Sigmoid colon (tissue), 7 donors: ENCODE results near the gene ANKRD27. TPM values are rescaled to one million over a fixed set of nuclear protein-coding genes. Genes with fewer than 3 reads are reported as not detected.
"Not testable (repeated sequence)": the region's sequence is repeated elsewhere in the genome, so short reads cannot be mapped to it uniquely, and the experiment has no call there.

Source experiments
- DNase-seq: peaks from one replicate; pipeline ENCODE4 v3.0.0-alpha.2; 2019
- H3K27ac ChIP-seq, 4 donors: fragments of 200-600 bp; sonication (generic); one replicate each; pipeline ENCODE4 v1.5.1; 2016 to 2019; ENCODE audit warnings: mild to moderate bottlenecking in 1 of 4
- H3K27me3 ChIP-seq, 3 donors: fragments of 200-600 bp; sonication (generic); one replicate each; pipeline ENCODE4 v1.5.1; 2019; ENCODE audit warnings: mild to moderate bottlenecking in 1 of 3
- H3K36me3 ChIP-seq, 4 donors: fragments of 200-600 bp; sonication (generic); one replicate each; pipeline ENCODE4 v1.5.1; 2016 to 2019
- H3K4me1 ChIP-seq, 4 donors: fragments of 200-600 bp; sonication (generic); one replicate each; pipeline ENCODE4 v1.5.1; 2017 to 2019
- H3K4me3 ChIP-seq, 4 donors: fragments of 200-600 bp; sonication (generic); one replicate each; pipeline ENCODE4 v1.5.1; 2017 to 2019; ENCODE audit warnings: mild to moderate bottlenecking in 2 of 4, moderate library complexity in 1 of 4
- H3K9me3 ChIP-seq, 4 donors: fragments of 200-600 bp in 3 of 4; sonication (generic) in 3 of 4; one replicate each; pipeline versions ENCODE4 v1.5.1 to v1.6.1; 2013 to 2019
- EP300 ChIP-seq, 4 donors: sonication (generic); formaldehyde crosslinking; IDR thresholded peaks; one replicate each; pipeline ENCODE4 v1.6.1; 2017; ENCODE audit warnings: antibody characterized with exemption in 4 of 4
- POLR2A ChIP-seq, 2 donors: fragments of 450-650 bp; IDR thresholded peaks; one replicate each; pipeline ENCODE4 v1.6.1; 2016; ENCODE audit warnings: antibody characterized with exemption in 2 of 2, mild to moderate bottlenecking in 2 of 2, moderate library complexity in 2 of 2
- POLR2AphosphoS5 ChIP-seq, 4 donors: sonication (generic); formaldehyde crosslinking; IDR thresholded peaks; one replicate each; pipeline ENCODE4 v1.6.1; 2017; ENCODE audit warnings: antibody characterized with exemption in 4 of 4
- WGBS, 2 donors: extraction: QIAGEN DNeasy Blood & Tissue Kit; methylation state at CpG; one replicate each; pipeline ENCODE4 v1.1.7; 2013; 5-methylcytosine and 5-hydroxymethylcytosine counted together
- intact Hi-C: fragments of 100-400 bp; cut with DNase I; formaldehyde crosslinking; loops from one replicate; pipeline ENCODE4 v1.15.1; 2023
- polyA plus RNA-seq, 3 donors: library from polyadenylated mRNA; stranded (reverse); fragments of 200-250 nt; gene quantifications; one replicate each; pipeline ENCODE4 v1.2.3, GENCODE V29; 2013
- total RNA-seq, 4 donors: library from RNA; depleted of rRNA; stranded (reverse); fragments of >200 nt; gene quantifications; one replicate each; pipeline ENCODE4 v1.1.0, GENCODE V29; 2016
- TF ChIP-seq, protein P1 (sequence below), 4 experiments: fragments of 450-650 bp in 3 of 4; fragments of 200-600 bp in 1 of 4; IDR thresholded peaks; one replicate each; pipeline ENCODE4 v1.5.1; 2016 to 2019; ENCODE audit warnings: antibody characterized with exemption in 4 of 4, mild to moderate bottlenecking in 3 of 4, moderate library complexity in 2 of 4
- donor health status: healthy with polysubstance abuse.
- donor health status: Bipolar disorder and iron deficiency.
- donor health status: healthy.

The ANKRD27 gene
- total and polyA plus RNA-seq, 7 donors: 13.8 to 48.5 (median 34.1) TPM

DNA sequence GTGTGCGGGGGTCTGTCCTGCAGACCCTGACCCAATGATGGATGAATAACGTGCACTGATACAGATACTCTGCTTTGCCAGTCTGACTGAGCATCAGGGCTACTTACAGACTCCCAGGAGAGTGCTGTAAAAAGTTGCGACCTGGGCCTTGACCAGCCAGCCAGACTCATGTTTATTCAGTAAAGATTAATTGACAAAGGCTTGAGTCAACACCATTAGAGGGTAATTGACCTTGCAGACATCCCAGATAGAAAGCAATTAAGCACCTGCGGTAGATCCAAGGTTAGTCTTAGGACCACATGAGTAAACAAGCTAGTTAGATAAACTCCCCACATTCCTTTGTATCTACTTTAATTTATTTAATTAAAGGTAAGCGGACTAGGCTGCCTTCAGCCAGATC, 27.0 kb upstream of the ANKRD27 start:
- intact Hi-C loops: no loop called here
- peaks cover 0 to 13% (median 0%) of the 10 kb centered on the region in 4 donors for H3K4me1 ChIP-seq
- H3K9me3 ChIP-seq: peaks cover 3 to 11% (median 8%) of the 10 kb centered on the region in 4 donors
- no peak for TF ChIP-seq EP300 (IDR thresholded peaks at IDR 0.05)
- TF ChIP-seq POLR2AphosphoS5 (IDR thresholded peaks at IDR 0.05): no peak
- no peak for TF ChIP-seq POLR2A (IDR thresholded peaks at IDR 0.05)
- TF ChIP-seq, protein P1, sequence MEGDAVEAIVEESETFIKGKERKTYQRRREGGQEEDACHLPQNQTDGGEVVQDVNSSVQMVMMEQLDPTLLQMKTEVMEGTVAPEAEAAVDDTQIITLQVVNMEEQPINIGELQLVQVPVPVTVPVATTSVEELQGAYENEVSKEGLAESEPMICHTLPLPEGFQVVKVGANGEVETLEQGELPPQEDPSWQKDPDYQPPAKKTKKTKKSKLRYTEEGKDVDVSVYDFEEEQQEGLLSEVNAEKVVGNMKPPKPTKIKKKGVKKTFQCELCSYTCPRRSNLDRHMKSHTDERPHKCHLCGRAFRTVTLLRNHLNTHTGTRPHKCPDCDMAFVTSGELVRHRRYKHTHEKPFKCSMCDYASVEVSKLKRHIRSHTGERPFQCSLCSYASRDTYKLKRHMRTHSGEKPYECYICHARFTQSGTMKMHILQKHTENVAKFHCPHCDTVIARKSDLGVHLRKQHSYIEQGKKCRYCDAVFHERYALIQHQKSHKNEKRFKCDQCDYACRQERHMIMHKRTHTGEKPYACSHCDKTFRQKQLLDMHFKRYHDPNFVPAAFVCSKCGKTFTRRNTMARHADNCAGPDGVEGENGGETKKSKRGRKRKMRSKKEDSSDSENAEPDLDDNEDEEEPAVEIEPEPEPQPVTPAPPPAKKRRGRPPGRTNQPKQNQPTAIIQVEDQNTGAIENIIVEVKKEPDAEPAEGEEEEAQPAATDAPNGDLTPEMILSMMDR (IDR thresholded peaks at IDR 0.05): no peak
- H3K27ac ChIP-seq: no peak overlapping the region
- 36 to 74% methylated on average over 5 of the region's 5 CpGs for WGBS, 2 donors
- H3K36me3 ChIP-seq: peaks cover 0 to 46% (median 8%) of the 10 kb centered on the region in 4 donors
- no peak for DNase-seq
- no peaks in the 10 kb centered on the region for H3K27me3 ChIP-seq
- H3K4me3 ChIP-seq: no peak overlapping the region

- intact Hi-C loops, H3K27ac ChIP-seq, H3K4me3 ChIP-seq, H3K27me3 ChIP-seq, DNase-seq: not testable (repeated sequence)
- whole genome bisulfite sequencing, 2 donors: 96 to 97% methylated on average over 7 of the region's 7 CpGs
- Histone ChIP-seq H3K9me3 (peaks cover 3 to 11% (median 8%) of the 10 kb centered on the region in 4 donors), H3K36me3 (peaks cover 0 to 43% (median 8%) of the 10 kb centered on the region in 4 donors), H3K4me1 (peaks cover 0 to 22% (median 3%) of the 10 kb centered on the region in 4 donors)
These were observed 25.1 kb upstream of the ANKRD27 start for GRCh38 chr19:32700129-32700528.

GRCh38 chr19:32696771-32697170, 21.8 kb upstream of the ANKRD27 start:
- intact Hi-C loops, H3K4me3 ChIP-seq, DNase-seq, H3K27me3 ChIP-seq, H3K27ac ChIP-seq, H3K9me3 ChIP-seq: not testable (repeated sequence)
- H3K36me3 ChIP-seq: peaks cover 0 to 30% (median 6%) of the 10 kb centered on the region in 4 donors
- WGBS, 2 donors: 76 to 86% methylated on average over 3 of the region's 3 CpGs
- H3K4me1 ChIP-seq: peaks cover 0 to 43% (median 31%) of the 10 kb centered on the region in 4 donors

GRCh38 chr19:32695506-32695905, 20.5 kb upstream of the ANKRD27 start:
- intact Hi-C loops, H3K9me3 ChIP-seq, DNase-seq, H3K4me3 ChIP-seq, H3K27ac ChIP-seq, H3K27me3 ChIP-seq: not testable (repeated sequence)
- 62 to 87% methylated on average over 6 of the region's 6 CpGs for WGBS, 2 donors
- peaks cover 0 to 46% (median 39%) of the 10 kb centered on the region in 4 donors for H3K4me1 ChIP-seq
- H3K36me3 ChIP-seq: peaks cover 0 to 30% (median 6%) of the 10 kb centered on the region in 4 donors

GRCh38 chr19:32694851-32695250, 19.9 kb upstream of the ANKRD27 start:
- peaks cover 0 to 26% (median 6%) of the 10 kb centered on the region in 4 donors for H3K36me3 ChIP-seq
- peaks cover 0 to 47% (median 41%) of the 10 kb centered on the region in 4 donors for H3K4me1 ChIP-seq
- WGBS, 2 donors: 45 to 74% methylated on average over 2 of the region's 2 CpGs
- intact Hi-C loops, DNase-seq, H3K9me3 ChIP-seq, H3K27ac ChIP-seq, H3K27me3 ChIP-seq, H3K4me3 ChIP-seq: not testable (repeated sequence)

DNA sequence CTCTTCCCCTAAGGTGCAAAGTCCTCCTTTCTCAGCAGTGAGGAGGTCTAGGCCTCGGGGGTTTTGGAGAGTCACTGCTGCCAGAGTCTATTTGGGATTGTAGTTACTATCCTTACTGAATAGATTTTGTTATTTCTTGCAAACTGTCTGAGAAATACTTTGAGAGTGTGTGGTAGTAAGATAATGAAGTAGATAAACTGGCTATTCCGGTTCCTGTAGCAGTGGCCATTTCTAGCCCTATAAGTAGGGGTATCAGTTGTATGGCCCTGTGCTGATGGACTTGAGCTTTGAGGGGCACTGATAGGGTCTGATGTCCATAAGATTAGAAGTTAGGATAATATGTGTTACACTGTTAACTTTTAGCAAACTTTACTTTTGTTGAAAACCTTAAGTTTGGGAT, 19.3 kb upstream of the ANKRD27 start:
- DNase-seq, H3K27me3 ChIP-seq, H3K9me3 ChIP-seq, H3K27ac ChIP-seq, intact Hi-C loops, H3K4me3 ChIP-seq: not testable (repeated sequence)
- peaks cover 0 to 21% (median 6%) of the 10 kb centered on the region in 4 donors for H3K36me3 ChIP-seq
- H3K4me1 ChIP-seq: peaks cover 0 to 47% (median 41%) of the 10 kb centered on the region in 4 donors
- WGBS, 2 donors: 24 to 68% methylated on average over 2 of the region's 2 CpGs

DNA sequence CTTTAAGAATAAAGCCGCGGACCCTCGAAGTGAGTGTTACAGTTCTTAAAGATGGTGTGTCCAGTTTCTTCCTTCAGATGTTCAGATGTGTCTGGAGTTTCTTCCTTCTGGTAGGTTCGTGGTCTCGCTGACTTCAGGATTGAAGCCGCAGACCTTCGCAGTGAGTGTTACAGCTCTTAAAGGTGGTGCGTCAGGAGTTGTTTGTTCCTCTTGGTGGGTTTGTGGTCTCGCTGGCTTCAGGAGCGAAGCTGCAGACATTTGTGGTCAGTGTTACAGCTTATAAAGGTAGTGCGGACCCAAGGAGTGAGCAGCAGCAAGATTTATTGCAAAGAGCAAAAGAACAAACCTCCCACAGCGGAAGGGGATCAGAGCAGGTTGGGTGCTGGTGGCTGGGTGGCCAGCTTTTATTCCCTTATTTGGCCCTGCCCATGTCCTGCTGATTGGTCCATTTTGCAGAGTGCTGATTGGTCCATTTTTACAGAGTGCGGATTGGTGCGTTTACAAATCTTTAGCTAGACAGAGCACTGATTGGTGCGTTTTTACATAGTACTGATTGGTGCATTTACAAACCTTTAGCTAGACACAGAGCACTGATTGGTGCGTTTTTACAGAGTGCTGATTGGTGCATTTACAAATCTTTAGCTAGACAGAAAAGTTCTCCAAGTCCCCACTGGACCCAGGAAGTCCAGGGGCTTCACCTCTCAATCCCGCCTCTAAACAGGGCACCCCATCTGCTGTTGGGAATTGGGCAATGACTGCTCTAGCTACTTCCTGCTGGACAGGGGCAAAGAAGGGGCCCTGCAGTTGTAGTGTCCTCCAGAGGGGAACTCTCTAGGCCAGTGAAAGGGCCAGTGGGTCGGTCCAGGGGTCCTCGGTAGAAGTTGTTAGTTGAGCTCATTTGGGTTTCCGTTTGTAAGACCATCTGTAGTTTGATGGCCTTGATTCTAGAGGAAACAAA, 18.4 kb upstream of the ANKRD27 start:
- Histone ChIP-seq H3K36me3 (peaks cover 0 to 12% (median under 1%) of the 10 kb centered on the region in 4 donors), H3K4me3 (peak overlapping the region; percentile 55 to 72 (median 70)), H3K4me1 (peaks cover 0 to 47% (median 41%) of the 10 kb centered on the region in 4 donors)
- intact Hi-C loops, H3K9me3 ChIP-seq, H3K27me3 ChIP-seq, H3K27ac ChIP-seq, DNase-seq: not testable (repeated sequence)
- 71 to 77% methylated on average over 20 of the region's 20 CpGs for WGBS, 2 donors
